Measurements from ENCODE around the gene KIDINS220. TPM values are rescaled to one million over a fixed set of nuclear protein-coding genes. Genes with fewer than 3 reads are reported as not detected.

KIDINS220 gene
- total RNA-seq = 45.3 and 58.2 TPM in 2 replicates

GRCh38 chr2:8836971-8837794, at the start of gene KIDINS220:
TSS of gene KIDINS220 (minus strand) at chr2:8837613. CDS start at chr2:8827093, 10,520 bp downstream.
- TF ChIP-seq CTCF (IDR thresholded peaks at IDR 0.05; ENCODE audit: insufficient read depth, low read length, severe bottlenecking) = no peak
- H3K36me3 ChIP-seq (ENCODE audit: control insufficient read depth, insufficient read depth, low read length) = no peaks in the 10 kb centered on the region
- H3K4me3 ChIP-seq (ENCODE audit: low read depth, low read length) = peak within 1 kb of the TSS; percentile 88
- H3K27me3 ChIP-seq (ENCODE audit: control insufficient read depth, insufficient read depth, low read length) = no peaks in the 10 kb centered on the region
- FAIRE-seq = no peak
- DNase-seq (ENCODE audit: low read depth) = peak; percentile 56

- no peak for TF ChIP-seq CTCF (IDR thresholded peaks at IDR 0.05; ENCODE audit: insufficient read depth, low read length, severe bottlenecking)
- no peaks in the 10 kb centered on the region for H3K27me3 ChIP-seq (ENCODE audit: control insufficient read depth, insufficient read depth, low read length)
- H3K4me3 ChIP-seq (ENCODE audit: low read depth, low read length) = no peak overlapping the region
- no peak for DNase-seq (ENCODE audit: low read depth)
- FAIRE-seq = no peak
- peaks cover 10% of the 10 kb centered on the region for H3K36me3 ChIP-seq (ENCODE audit: control insufficient read depth, insufficient read depth, low read length)
Measured at GRCh38 chr2:8886876-8887275, 49.5 kb upstream of the KIDINS220 start.

- DNase-seq (ENCODE audit: low read depth) (no peak), FAIRE-seq (no peak)
- Histone ChIP-seq H3K36me3 (ENCODE audit: control insufficient read depth, insufficient read depth, low read length) (peaks cover 12% of the 10 kb centered on the region), H3K27me3 (ENCODE audit: control insufficient read depth, insufficient read depth, low read length) (no peaks in the 10 kb centered on the region), H3K4me3 (ENCODE audit: low read depth, low read length) (no peak overlapping the region)
- no peak for TF ChIP-seq CTCF (IDR thresholded peaks at IDR 0.05; ENCODE audit: insufficient read depth, low read length, severe bottlenecking)
Measured at GRCh38 chr2:8886202-8886518, 48.7 kb upstream of the KIDINS220 start.

DNA sequence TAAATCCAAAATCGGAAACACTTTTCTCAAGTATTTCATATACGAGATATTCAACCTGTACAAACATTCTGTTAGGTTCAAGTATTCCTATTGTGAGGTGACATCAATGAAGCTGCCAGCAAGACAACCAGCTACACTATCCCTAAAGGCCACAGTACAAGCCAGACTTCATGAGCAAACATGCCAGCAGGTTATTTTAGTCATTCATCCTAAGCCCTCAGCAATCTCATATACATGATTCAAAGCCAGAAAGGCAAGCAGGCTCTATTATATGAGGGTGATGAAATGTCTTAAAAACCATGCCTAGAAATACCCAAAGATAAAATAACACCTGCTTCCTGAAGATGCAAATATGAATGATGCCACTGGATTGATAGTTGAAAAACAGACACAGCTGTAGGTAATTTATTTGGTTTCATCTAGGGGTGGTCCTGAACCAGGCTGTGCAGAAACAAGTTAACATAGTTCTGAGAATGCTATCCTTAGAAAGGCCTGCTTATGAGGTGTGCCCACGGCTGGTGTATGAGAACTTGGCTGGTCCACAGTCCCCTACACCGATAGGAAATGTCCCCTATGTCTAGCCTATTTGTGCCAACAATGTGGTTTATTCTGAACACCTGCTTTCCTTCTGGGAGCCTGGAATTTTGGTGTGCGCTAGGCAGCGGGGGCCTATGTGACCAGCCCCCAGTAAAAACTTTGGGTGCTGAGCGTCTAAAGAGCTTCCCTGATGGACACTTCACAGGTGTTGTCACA, 48.2 kb upstream of the KIDINS220 start:
- Histone ChIP-seq H3K4me3 (ENCODE audit: low read depth, low read length) (no peak overlapping the region), H3K27me3 (ENCODE audit: control insufficient read depth, insufficient read depth, low read length) (no peaks in the 10 kb centered on the region), H3K36me3 (ENCODE audit: control insufficient read depth, insufficient read depth, low read length) (peaks cover 13% of the 10 kb centered on the region)
- no peak for TF ChIP-seq CTCF (IDR thresholded peaks at IDR 0.05; ENCODE audit: insufficient read depth, low read length, severe bottlenecking)
- DNase-seq (ENCODE audit: low read depth) = peak; percentile 29
- no peak for FAIRE-seq

DNA sequence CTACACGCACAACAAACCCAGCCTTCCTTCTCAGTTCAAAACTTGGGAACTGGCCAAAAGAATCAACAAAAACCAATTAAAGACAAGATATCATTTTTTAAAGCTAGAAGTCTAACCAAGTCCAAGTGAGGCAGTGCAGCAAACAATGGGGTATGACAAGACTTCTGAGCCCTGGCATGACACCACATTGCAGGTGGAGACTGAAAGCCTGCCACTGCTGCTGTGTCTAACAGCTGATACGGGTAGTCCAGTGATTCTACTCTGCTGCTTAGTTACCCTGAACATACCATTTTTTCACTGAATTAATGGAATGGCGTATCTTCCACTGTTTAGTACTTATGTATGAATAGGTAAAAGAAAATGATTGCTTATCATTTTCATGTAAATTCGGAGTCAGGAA, 47.4 kb upstream of the KIDINS220 start:
- Histone ChIP-seq H3K36me3 (ENCODE audit: control insufficient read depth, insufficient read depth, low read length) (peaks cover 13% of the 10 kb centered on the region), H3K27me3 (ENCODE audit: control insufficient read depth, insufficient read depth, low read length) (no peaks in the 10 kb centered on the region), H3K4me3 (ENCODE audit: low read depth, low read length) (no peak overlapping the region)
- no peak for TF ChIP-seq CTCF (IDR thresholded peaks at IDR 0.05; ENCODE audit: insufficient read depth, low read length, severe bottlenecking)
- DNase-seq (ENCODE audit: low read depth) (no peak), FAIRE-seq (no peak)

Data from bronchial epithelial cell (primary cell).